ENCODE results near the gene VAC14. TPM values are rescaled to one million over a fixed set of nuclear protein-coding genes. Genes with fewer than 3 reads are reported as not detected.
"Not testable (repeated sequence)": the region's sequence is repeated elsewhere in the genome, so short reads cannot be mapped to it uniquely, and the experiment has no call there.

The VAC14 gene
- polyA plus RNA-seq, 2 of the 4 experiments (the other 2 are of a cell fraction), result 25.3 to 27.0 TPM

DNA sequence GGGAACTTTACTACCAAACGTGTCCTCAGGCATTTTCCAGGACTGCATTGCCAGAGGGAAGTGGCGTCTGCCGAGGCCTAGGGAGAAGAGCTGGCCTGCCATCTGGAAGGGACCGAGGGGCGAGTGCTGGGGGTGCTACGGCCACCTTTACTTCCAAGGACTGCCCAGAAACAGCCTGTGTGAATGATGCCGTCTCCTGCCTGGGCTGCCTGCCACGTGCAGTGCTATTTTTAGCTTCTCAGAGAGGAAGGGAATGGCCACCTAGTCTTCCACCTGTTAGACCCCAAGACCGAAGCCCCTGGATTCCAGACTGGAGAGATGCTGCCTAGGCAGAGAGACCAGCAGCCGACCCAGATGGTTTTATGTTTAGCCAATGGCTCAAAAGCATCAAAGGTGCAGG, 57.2 kb downstream of the VAC14 start (continued):
- TF ChIP-seq CTCF (IDR thresholded peaks at IDR 0.05) (no peak), POLR2AphosphoS2 (conservative IDR thresholded peaks at IDR 0.05; ENCODE audit: low read length) (no peak), ELK1 (IDR thresholded peaks at IDR 0.05; ENCODE audit: low read depth, low read length) (no peak), RFX5 (IDR thresholded peaks at IDR 0.05) (no peak), TFCP2L1 (CRISPR knock-in tag; IDR thresholded peaks at IDR 0.05) (no peak), JUNB (IDR thresholded peaks at IDR 0.05) (no peak)
- TF ChIP-seq, protein P1, sequence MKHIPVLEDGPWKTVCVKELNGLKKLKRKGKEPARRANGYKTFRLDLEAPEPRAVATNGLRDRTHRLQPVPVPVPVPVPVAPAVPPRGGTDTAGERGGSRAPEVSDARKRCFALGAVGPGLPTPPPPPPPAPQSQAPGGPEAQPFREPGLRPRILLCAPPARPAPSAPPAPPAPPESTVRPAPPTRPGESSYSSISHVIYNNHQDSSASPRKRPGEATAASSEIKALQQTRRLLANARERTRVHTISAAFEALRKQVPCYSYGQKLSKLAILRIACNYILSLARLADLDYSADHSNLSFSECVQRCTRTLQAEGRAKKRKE (CRISPR knock-in tag; IDR thresholded peaks at IDR 0.05; ENCODE audit: low read depth), result no peak
- TF ChIP-seq, protein P2, sequence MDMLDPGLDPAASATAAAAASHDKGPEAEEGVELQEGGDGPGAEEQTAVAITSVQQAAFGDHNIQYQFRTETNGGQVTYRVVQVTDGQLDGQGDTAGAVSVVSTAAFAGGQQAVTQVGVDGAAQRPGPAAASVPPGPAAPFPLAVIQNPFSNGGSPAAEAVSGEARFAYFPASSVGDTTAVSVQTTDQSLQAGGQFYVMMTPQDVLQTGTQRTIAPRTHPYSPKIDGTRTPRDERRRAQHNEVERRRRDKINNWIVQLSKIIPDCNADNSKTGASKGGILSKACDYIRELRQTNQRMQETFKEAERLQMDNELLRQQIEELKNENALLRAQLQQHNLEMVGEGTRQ (IDR thresholded peaks at IDR 0.05), result no peak

- H3K4me1 ChIP-seq, result peaks cover 48% of the 10 kb centered on the region
- H3K9me3 ChIP-seq; H3K27ac ChIP-seq; FAIRE-seq; DNase-seq (ENCODE audit: low read depth in 1 of 2, low spot score in 1 of 2); POLR2A ChIA-PET; ATAC-seq; H3K4me2 ChIP-seq; H3K4me3 ChIP-seq: not testable (repeated sequence)
- CTCF ChIA-PET, result interaction anchor here (4.9 to 5.1 kb wide), 2 partner anchors 28 to 64 kb away, joined by 29 to 35 read pairs; no protein-coding TSS in a partner anchor
- 92% methylated on average over 9 of the region's 9 CpGs for WGBS (ENCODE audit: missing lambda C conversion rate)
- TF ChIP-seq MAFK (IDR thresholded peaks at IDR 0.05; ENCODE audit: partially characterized antibody), result peak; percentile 94
Measured at GRCh38 chr16:70742967-70743366, 58.0 kb downstream of the VAC14 start.

GRCh38 chr16:70741783-70742125, 59.2 kb downstream of the VAC14 start:
- TF ChIP-seq JUN (IDR thresholded peaks at IDR 0.05) (no peak), EP300 (IDR thresholded peaks at IDR 0.05) (no peak), PBX3 (IDR thresholded peaks at IDR 0.05) (no peak), NR3C1 (IDR thresholded peaks at IDR 0.05) (no peak), GATA3 (IDR thresholded peaks at IDR 0.05; ENCODE audit: borderline replicate concordance) (no peak), ELK1 (IDR thresholded peaks at IDR 0.05; ENCODE audit: low read depth, low read length) (no peak), ZNF302 (CRISPR knock-in tag; IDR thresholded peaks at IDR 0.05) (no peak), CEBPB (IDR thresholded peaks at IDR 0.05) (no peak), REST (IDR thresholded peaks at IDR 0.05) (no peak), SREBF2 (IDR thresholded peaks at IDR 0.05) (no peak), RFX5 (IDR thresholded peaks at IDR 0.05) (no peak), CHD2 (IDR thresholded peaks at IDR 0.05; ENCODE audit: low read length, partially characterized antibody) (no peak), E2F6 (IDR thresholded peaks at IDR 0.05; ENCODE audit: borderline replicate concordance, low read depth) (no peak)
- H3K27ac ChIP-seq, result peak overlapping the region in 1 of 2 experiments; percentile 40; a peak in 1 of 6 replicates
- DNase-seq (ENCODE audit: low read depth in 1 of 2, low spot score in 1 of 2) (no peak), FAIRE-seq (no peak), ATAC-seq (no peak)
- 96% methylated on average over 9 of the region's 9 CpGs for WGBS (ENCODE audit: missing lambda C conversion rate)
- H3K4me3 ChIP-seq, result no peak overlapping the region
- ChIA-PET CTCF (interaction anchor here (1.0 to 8.5 kb wide), 2 partner anchors 29 to 61 kb away, joined by 7 to 88 read pairs; no protein-coding TSS in a partner anchor), POLR2A (no interaction called here)
- peaks cover 36% of the 10 kb centered on the region for H3K4me1 ChIP-seq
- H3K9me3 ChIP-seq, result 0 out of 3 replicates have a peak, but pooled peaks cover 2% of the 10 kb centered on the region
- H3K4me2 ChIP-seq, result no peak overlapping the region

Measured in A549 (cell line).